Gastroesophageal sphincter (tissue), 3 donors: Measurements from ENCODE around the gene BLCAP.

Source experiments
- CTCF ChIP-seq, 4 experiments: fragments of 200-600 bp in 2 of 4; fragments of 450-650 bp in 2 of 4; sonication (generic) in 1 of 4; IDR thresholded peaks; one replicate each; pipeline ENCODE4 v1.5.1; 2017 to 2019; ENCODE audit warnings: antibody characterized with exemption in 4 of 4, mild to moderate bottlenecking in 2 of 4, moderate library complexity in 2 of 4
- EP300 ChIP-seq: sonication (generic); formaldehyde crosslinking; IDR thresholded peaks from one replicate; pipeline ENCODE4 v1.6.1; 2017; ENCODE audit warnings: antibody characterized with exemption, mild to moderate bottlenecking
- POLR2AphosphoS5 ChIP-seq: sonication (generic); formaldehyde crosslinking; IDR thresholded peaks from one replicate; pipeline ENCODE4 v1.6.1; 2017; ENCODE audit warnings: antibody characterized with exemption

- TF ChIP-seq CTCF (IDR thresholded peaks at IDR 0.05) (no peak), EP300 (no peak), POLR2AphosphoS5 (no peak)
Measured at GRCh38 chr20:37562695-37563480, 35.2 kb upstream of the BLCAP start.
